Testis (tissue), 2 donors: ENCODE data around the gene B4GALT1.

Source experiments
- CTCF ChIP-seq, 3 experiments: fragments of 450-650 bp in 2 of 3; fragments of 200-600 bp in 1 of 3; sonication (generic) in 1 of 3; IDR thresholded peaks; one replicate each; pipeline ENCODE4 v1.5.1; 2016 to 2019; ENCODE audit warnings: antibody characterized with exemption in 3 of 3, mild to moderate bottlenecking in 2 of 3, moderate library complexity in 1 of 3
- POLR2A ChIP-seq: fragments of 450-650 bp; IDR thresholded peaks from one replicate; pipeline ENCODE4 v1.6.1; 2017; ENCODE audit warnings: antibody characterized with exemption, mild to moderate bottlenecking, moderate library complexity

GRCh38 chr9:33186457-33187168 is 19.5 kb upstream of the B4GALT1 start:
- TF ChIP-seq CTCF (IDR thresholded peaks at IDR 0.05) (no peak), POLR2A (no peak)
